Vagina (tissue), 2 donors: ENCODE measurements around the gene OTOS.

Experiments used
- POLR2A ChIP-seq, 2 donors: fragments of 450-650 bp; IDR thresholded peaks; one replicate each; pipeline ENCODE4 v1.6.1; 2017; ENCODE audit warnings: antibody characterized with exemption in 2 of 2, mild to moderate bottlenecking in 2 of 2, moderate library complexity in 2 of 2
- POLR2AphosphoS5 ChIP-seq, 2 donors: sonication (generic); formaldehyde crosslinking; IDR thresholded peaks; one replicate each; pipeline ENCODE4 v1.9.0; 2017; ENCODE audit warnings: antibody characterized with exemption in 2 of 2, mild to moderate bottlenecking in 2 of 2, low read depth in 1 of 2; ENCODE audit not compliant: insufficient read depth in 1 of 2
- TF ChIP-seq, protein P1 (sequence below), 3 experiments: fragments of 450-650 bp in 2 of 3; fragments of 200-600 bp in 1 of 3; sonication (generic) in 1 of 3; IDR thresholded peaks; one replicate each; pipeline ENCODE4 v1.5.1; 2017 to 2019; ENCODE audit warnings: antibody characterized with exemption in 3 of 3, mild to moderate bottlenecking in 2 of 3, moderate library complexity in 2 of 3

DNA sequence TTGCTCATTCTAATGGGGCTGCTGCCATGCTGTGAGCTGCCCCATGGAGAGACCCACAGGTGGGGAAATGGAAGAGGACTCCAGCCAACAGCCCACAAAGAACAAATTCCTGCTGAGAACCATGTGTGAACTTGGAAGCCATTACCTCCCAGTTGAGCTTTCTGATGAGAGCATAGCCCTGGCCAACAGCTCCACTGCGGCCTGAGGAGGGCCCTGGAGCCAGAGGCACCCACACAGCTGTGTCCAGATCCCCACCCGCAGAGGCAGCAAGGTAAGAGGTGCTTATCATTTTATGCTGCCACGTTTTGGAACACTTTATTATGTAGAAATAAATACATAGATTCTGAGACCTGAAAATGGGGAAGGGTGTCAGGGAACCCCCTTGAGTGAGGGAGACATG lies 44.2 kb upstream of the OTOS start:
- TF ChIP-seq POLR2A (IDR thresholded peaks at IDR 0.05) (no peak), POLR2AphosphoS5 (IDR thresholded peaks at IDR 0.05; ENCODE audit: insufficient read depth in 1 of 2, low read depth in 1 of 2) (no peak)
- TF ChIP-seq, protein P1, sequence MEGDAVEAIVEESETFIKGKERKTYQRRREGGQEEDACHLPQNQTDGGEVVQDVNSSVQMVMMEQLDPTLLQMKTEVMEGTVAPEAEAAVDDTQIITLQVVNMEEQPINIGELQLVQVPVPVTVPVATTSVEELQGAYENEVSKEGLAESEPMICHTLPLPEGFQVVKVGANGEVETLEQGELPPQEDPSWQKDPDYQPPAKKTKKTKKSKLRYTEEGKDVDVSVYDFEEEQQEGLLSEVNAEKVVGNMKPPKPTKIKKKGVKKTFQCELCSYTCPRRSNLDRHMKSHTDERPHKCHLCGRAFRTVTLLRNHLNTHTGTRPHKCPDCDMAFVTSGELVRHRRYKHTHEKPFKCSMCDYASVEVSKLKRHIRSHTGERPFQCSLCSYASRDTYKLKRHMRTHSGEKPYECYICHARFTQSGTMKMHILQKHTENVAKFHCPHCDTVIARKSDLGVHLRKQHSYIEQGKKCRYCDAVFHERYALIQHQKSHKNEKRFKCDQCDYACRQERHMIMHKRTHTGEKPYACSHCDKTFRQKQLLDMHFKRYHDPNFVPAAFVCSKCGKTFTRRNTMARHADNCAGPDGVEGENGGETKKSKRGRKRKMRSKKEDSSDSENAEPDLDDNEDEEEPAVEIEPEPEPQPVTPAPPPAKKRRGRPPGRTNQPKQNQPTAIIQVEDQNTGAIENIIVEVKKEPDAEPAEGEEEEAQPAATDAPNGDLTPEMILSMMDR (IDR thresholded peaks at IDR 0.05): no peak
